T47D (cell line): ENCODE measurements around the gene FMO3.
A peak's percentile ranks its signal among the peaks of the same experiment; 100 is the strongest.

Experiments used
- DNase-seq, 2 experiments: peaks; one replicate each; pipeline versions ENCODE4 v3.0.0 to v3.0.0-alpha.2; 2011 to 2012; ENCODE audit warnings: low read depth in 1 of 2, low spot score in 1 of 2
- JUND ChIP-seq: IDR thresholded peaks from 2 replicates; pipeline ENCODE4 v1.6.1; 2012; ENCODE audit warnings: low read depth
- in situ Hi-C: cut with HindIII; loops from 2 replicates; pipeline ENCODE4 v1.10.0; 2016; ENCODE audit warnings: low sequenced_read_pairs, low pct_unique_long_range_greater_than_20kb

The FMO3 gene

GRCh38 chr1:171126504-171126903, 35.8 kb downstream of the FMO3 start:
- TF ChIP-seq JUND: no peak
- peak in 1 of 2 experiments; percentile 86 for DNase-seq
- in situ Hi-C loops: no loop called here

- in situ Hi-C loops: no loop called here
- no peak for DNase-seq
- no peak for TF ChIP-seq JUND
Measured at GRCh38 chr1:171127099-171127498, 36.4 kb downstream of the FMO3 start.

- DNase-seq: peak in 1 of 2 experiments; percentile 82
- in situ Hi-C loops: no loop called here
- TF ChIP-seq JUND: no peak
Measured at GRCh38 chr1:171127501-171127900, 36.8 kb downstream of the FMO3 start.

- peak in 1 of 2 experiments; percentile 59 for DNase-seq
- in situ Hi-C loops: no loop called here
- TF ChIP-seq JUND: no peak
Measured at GRCh38 chr1:171128463-171128862, 37.8 kb downstream of the FMO3 start.

- no peak for DNase-seq
- in situ Hi-C loops: no loop called here
- no peak for TF ChIP-seq JUND
Measured at GRCh38 chr1:171134204-171134923, 43.7 kb downstream of the FMO3 start.

- in situ Hi-C loops: no loop called here
- no peak for TF ChIP-seq JUND
- DNase-seq: no peak
Measured at GRCh38 chr1:171137580-171137979, 46.9 kb downstream of the FMO3 start.

- no peak for TF ChIP-seq JUND
- in situ Hi-C loops: no loop called here
- DNase-seq: no peak
Measured at GRCh38 chr1:171138980-171139379, 48.3 kb downstream of the FMO3 start.

- in situ Hi-C loops: no loop called here
- no peak for DNase-seq
- no peak for TF ChIP-seq JUND
Measured at GRCh38 chr1:171139890-171140289, 49.2 kb downstream of the FMO3 start.

GRCh38 chr1:171140401-171140800, 49.7 kb downstream of the FMO3 start:
- DNase-seq: no peak
- TF ChIP-seq JUND: no peak
- in situ Hi-C loops: no loop called here

GRCh38 chr1:171140956-171141687, 50.4 kb downstream of the FMO3 start:
- TF ChIP-seq JUND: no peak
- in situ Hi-C loops: no loop called here
- no peak for DNase-seq

- TF ChIP-seq JUND: no peak
- no peak for DNase-seq
- in situ Hi-C loops: no loop called here
Measured at GRCh38 chr1:171141688-171142415, 51.1 kb downstream of the FMO3 start.

- in situ Hi-C loops: no loop called here
- DNase-seq: peak in 1 of 2 experiments; percentile 54
- no peak for TF ChIP-seq JUND
Measured at GRCh38 chr1:171142416-171143385, 52.0 kb downstream of the FMO3 start.
